GM18868 (cell line): Measurements from ENCODE around the gene PLEKHN1.

Experiments used
- ATAC-seq: cut with Tn5 transposase; IDR thresholded peaks from one replicate; pipeline ENCODE4 v1.9.1; 2021; ENCODE audit warnings: mild to moderate bottlenecking, moderate library complexity; ENCODE audit not compliant: unreplicated experiment

PLEKHN1 gene

DNA sequence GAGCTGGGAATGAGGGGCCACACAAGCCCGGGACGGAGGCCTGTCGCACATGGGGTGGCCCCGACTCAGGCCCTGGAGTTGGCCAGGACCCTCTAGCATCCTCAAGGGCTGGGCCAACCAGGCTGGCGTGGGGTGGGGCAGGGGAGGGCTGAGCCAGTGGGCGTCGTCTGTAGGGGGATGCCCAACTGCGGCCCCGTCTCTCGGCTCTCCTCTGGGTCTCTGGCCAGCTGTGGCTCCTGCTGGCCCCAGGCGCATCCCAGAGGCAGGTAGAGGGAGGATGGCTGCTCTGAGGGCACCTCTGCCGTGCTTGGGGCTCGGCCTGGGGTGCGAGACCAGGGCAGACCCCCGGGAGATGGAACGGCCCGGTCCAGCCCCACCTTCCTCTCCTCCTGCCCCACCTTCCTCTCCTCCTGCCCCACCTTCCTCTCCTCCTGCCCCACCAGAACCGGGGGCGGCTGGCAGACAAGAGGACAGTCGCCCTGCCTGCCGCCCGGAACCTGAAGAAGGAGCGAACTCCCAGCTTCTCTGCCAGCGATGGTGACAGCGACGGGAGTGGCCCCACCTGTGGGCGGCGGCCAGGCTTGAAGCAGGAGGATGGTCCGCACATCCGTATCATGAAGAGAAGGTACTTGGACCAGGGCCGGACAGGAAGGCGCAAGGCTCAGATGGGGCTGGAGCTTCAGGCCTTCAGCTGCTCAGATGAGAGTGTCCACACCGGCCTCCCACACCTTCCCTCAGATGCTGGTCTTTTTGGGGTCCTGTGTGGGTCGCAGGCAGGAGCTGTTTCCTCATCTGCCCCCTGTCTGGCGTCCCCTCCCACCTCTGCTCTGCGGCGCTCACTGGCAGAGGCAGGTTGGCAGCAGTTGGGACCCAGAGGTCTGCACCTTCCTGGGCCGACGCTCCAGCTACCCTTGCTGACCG lies 36.3 kb upstream of the PLEKHN1 start:
- no peak for ATAC-seq

DNA sequence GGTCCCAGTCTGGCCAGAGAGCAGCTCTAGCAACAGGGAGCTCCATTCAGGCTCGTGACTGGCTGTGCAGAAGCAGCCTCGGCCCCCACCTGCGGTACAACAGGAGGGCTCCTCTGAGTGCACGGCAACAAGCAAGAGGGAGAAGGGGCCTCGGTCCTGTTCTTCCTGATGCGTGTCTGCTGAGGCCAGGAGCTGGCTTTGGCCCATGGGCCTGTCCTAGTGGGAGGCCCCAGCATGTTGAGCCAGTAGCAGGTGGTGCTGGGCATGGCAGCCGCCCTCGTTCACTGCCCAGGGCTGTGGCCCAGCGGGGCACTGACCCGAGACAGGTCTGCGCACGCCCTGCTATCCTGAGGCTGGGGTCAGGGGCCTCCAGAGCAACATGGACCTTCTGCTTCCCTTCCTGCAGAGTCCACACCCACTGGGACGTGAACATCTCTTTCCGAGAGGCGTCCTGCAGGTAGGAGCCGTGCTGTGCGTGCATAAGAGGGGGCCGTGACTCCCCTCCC lies 35.6 kb upstream of the PLEKHN1 start:
- ATAC-seq: no peak

DNA sequence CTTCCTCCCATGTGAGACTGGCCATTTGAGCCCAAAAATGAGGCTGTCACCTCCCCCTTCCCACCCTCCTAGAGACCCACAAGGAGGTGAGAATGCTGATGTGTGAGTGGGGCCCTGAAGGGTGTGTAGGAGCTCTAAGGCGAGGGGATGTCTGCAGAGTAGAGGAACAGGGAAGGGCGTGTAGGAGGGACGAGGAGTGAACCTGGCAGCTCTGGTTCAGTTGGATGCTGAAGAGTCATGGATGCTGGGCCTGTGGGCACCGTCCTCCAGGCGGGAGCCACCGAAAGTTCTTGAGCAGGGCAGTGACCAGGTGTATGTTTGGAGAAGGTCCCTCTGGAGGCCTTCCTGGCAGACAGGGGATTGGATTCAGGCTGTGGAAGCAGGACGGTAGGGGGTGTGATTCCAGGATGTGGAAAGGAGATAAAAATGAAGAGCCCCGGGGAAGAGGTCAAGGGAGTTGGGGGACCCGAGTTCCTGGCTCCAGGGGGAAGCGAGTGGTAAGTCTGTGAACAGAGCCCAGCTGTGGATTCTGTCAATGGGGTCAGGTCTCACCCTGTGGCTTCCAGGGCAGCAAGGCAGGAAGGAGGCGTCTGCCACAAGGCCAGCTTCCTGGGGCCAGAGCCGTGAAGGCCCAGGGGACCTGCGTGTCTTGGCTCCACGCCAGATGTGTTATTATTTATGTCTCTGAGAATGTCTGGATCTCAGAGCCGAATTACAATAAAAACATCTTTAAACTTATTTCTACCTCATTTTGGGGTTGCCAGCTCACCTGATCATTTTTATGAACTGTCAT lies 34.7 kb upstream of the PLEKHN1 start:
- no peak for ATAC-seq

DNA sequence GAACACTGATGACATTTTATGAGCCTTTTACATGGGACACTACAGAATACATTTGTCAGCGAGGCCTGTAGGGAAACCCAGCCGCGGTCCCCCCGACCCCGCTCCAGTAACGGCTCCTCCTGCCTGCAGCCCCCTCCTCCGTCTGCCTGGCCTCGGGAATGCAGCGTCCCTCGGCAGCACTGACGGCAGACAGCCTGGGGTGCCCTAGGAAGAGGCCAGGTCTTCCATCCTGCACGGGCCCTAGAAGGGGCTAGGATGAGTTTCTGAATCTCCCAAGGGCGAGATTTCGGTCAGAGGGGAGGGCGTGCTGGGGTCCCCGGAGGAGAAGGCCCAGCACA lies 34.1 kb upstream of the PLEKHN1 start:
- ATAC-seq: no peak

DNA sequence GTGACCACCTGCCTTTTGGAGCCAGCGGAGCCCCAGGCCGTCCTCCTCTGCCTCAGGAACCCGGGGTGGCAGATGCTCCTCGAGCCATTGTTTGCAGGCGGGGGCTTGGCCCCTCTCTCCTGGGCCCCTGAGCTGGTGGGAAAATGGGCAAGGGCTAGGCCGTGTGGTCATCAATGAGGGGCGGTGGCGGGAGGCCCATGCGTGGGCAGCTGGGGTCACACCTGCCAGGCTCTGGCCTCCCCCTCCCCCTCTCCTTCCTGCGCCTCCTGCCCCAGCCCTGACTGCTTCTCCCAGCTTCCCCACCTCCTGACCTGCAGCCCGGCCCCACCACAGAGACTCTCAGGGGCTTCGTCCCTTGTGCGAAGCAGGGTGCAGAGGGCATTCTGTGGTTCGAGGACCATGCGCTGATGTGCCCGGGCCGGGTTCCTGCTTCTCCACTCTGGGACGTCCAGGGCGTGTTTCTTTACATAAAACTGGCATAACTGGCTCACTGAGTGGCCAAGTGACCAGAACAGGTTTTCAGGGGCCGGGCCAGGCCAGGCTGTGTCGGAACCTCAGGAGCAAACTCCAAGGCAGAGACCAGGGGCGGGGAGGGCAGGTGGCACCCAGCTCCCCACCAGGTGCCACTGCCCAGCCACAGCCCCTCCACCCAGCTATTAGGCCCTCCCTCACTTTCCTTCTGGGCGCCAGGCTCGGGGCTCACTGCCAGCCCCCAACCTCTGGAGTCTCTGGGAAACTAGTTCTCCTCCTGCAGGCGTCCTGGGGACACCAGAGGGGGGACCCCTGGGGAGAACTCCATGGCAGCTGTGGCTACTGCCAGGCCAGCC lies 33.3 kb upstream of the PLEKHN1 start:
- no peak for ATAC-seq

DNA sequence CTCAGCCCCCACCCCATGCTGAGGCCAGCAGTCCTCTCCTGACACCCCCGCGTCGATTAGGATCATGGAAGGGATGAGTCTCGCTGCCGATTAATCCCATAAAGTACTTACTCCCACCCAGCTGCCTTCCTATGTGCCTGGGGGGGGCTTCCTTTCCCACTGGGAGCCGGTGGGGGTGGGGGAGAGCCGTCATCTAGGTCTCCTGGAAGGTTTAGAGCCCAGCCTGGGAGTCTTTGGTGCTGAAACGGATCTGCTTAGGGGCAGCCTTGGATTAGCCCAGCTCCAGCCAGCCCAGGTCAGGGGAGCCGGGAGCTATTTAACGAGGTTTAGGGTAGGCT lies 32.7 kb upstream of the PLEKHN1 start:
- no peak for ATAC-seq

DNA sequence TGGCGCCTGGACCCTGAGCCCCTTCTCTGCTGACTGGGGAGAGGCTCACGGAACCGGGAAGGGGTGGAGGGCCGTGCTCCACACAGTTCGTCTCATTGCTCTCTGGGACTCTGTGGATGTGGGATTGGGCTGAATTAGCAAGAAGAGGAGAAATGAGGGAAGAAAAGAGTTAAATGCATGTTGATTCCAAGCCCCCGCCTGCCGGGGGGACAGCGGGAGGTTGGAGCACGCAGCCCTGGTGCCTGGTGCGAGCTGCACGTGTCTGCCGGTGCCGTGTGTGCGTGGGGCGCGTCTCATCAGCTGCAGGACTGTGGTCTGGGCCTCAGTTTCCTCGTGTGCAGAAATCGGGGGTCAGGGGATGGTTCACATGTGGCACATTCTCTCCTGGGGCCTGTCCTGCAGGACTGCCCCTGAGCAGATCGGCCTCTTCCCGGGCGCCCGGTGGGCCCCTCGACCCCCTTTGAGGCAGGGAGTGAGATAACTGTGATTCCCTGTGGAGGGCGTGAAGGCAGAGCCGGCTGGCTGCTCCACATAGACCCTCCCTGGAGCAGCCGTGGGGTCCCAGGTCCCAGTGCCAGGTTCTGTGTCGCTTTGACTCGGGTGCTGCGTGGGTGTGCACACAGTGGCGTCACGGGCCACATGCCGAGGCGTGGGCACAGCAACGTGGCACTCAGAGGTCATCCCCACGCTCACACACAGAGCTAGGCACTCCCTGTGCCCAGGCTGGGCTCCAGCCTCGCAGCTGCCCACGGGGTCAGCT lies 31.1 kb upstream of the PLEKHN1 start:
- no peak for ATAC-seq

DNA sequence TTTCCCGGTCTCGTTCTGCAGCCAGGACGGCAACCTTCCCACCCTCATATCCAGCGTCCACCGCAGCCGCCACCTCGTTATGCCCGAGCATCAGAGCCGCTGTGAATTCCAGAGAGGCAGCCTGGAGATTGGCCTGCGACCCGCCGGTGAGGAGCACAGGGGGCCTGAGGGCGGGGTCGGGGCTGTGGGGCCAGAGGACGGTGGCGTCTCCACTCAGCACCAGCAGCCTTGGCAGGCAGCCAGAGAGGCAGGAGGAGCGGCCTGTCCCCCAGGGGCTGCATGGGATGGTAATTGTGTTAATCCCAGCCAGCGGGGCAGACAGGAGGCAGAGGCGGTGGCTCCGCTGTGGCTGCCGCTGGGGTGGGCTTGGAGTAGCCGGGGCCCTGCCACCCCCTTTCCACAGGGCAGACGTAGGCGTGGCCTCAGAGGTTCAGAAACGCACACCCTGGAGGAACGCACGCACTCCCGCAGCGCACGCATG lies 30.5 kb upstream of the PLEKHN1 start:
- no peak for ATAC-seq

DNA sequence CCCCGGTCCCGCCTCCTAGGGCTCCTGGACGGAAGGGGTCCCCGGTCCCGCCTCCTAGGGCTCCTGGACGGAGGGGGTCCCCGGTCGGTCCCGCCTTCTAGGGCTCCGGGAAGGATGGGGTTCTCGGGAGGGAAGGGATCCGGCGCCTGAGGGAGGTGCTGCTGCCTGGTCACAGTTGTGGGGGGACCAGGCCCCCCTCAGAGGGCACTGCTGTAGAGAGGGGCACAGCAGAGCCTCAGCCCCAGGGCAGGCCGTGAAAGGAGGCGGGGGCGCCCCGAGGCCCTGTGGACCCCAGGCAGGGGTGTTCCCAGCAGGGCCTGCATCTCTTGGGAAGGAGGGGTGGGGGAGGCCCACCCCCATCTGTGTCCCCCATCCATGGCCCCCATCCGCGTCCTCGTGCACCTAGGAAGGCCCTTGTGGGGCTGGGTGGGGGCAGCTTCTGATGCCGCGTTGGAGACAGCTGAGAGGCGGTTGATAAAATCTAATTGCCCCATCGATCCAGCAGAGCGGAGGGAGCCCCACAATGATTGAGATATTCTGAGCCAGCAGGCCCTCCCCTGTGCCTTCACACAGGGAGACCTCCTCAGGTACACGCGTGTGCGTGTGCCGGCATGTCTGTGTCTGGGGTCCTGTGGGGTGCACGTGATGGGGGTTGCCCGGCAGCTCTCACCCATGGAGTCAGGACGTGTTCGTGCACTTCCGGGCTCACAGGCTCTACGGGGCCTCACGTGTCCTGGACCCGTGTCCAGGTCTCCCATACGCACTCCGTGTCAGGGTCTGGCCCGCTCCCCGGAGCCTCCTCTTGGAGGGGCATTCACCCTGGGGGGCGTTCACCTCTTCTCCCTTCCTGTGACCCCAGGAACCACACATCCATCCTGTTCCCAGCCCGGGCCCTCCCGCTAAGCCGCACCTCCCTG lies 29.7 kb upstream of the PLEKHN1 start:
- no peak for ATAC-seq

DNA sequence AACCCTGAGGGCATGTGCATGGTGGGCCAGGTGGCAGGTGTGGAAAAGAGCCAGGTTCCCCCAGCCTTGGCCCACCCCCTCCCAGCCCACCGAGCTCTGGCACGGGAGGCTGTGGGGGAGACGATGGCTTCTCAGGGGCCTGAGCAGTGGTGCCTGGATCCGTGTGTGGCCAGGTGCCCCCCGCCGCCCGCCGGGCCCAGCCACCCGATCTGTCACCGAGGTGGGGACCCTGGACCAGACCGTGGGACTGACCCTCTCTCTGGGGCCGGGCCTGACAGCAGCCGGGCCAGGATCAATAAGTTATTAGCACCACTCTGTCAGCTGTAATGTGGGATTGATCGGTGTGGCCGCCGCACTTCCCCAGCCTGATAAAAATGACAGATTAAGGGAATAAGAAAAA lies 28.8 kb upstream of the PLEKHN1 start:
- no peak for ATAC-seq

DNA sequence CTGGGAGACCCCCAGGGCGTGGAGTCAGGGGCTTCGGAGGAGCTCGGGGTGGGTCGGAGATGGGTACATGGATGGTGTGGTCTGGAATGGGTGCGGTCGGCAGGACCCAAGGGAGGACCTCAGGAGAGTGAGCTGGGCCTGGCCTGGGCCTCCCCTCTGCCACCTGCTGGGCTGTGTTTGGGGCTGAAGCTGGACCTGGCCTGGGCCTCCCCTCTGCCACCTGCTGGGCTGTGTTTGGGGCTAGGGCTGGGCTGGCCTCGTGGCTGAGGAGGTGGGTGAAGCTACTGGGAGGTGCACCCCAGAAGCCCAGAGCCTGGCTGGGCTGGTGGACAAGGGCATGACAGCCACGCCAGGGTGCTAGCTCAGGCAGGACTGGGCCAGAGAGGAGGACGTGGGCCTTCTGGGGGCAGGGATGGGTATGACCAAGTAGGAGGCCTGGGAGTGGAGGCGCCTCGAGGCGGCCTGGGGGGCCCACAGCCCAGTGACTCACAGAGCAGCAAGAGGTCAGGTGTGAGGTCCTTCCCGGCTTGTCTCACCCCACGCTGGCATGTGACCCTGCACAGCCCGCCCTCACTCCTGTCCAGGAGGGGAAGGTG lies 28.1 kb upstream of the PLEKHN1 start:
- ATAC-seq: no peak

DNA sequence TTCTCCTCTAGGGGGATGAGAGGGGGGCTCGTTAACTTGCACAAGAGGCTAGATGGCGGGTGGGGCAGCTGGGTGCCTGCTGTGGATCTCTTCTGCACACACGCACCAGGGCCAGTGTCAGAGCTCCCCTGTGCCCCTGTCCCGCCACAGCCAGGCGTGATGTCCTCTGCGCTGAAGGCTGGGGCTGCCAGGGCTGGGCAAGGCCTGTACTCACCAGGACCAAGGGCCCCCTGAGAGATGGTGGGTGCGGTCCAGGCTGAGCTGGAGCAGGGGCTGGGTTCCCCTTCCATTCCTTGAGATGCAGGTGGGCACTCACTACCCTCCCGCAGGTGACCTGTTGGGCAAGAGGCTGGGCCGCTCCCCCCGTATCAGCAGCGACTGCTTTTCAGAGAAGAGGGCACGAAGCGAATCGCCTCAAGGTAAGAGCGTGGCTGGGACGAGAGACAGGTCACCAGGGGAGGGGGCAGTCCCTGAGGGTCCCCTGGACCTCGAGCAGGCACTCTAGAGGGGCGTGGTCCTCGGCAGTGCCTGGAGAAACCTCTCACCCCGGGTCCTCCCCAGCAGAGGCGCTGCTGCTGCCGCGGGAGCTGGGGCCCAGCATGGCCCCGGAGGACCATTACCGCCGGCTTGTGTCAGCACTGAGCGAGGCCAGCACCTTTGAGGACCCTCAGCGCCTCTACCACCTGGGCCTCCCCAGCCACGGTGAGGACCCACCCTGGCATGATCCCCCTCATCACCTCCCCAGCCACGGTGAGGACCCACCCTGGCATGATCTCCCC lies 27.4 kb upstream of the PLEKHN1 start:
- ATAC-seq: no peak

DNA sequence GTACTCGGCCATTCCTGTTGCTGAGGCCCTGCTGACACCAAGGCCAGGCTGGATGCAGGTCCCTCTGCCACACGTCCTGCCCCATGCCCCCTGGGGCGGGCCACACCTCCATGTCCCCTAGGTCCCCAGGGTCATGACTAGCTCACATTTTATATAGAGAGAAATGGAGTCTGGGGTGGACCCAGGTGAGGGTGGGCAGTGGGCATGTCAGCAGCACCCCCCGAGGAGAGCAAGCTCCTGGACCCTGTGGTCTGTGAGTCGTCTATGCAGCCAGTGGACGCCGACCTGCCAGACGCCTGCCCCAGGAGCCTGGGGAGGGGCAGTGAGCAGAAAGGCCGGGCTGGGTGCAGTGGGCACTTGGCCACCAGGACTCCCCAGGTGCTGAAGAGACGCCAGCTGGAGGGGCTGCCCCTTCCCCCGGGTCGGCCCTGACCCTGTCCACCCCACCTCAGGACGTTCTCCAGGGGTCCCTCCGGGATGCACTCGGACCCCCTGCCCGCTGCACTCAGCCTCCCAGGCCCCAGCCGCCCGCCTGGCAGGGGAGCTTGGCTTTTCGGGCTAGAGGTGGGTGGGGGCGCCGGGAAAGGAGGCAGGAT lies 26.7 kb upstream of the PLEKHN1 start:
- no peak for ATAC-seq

DNA sequence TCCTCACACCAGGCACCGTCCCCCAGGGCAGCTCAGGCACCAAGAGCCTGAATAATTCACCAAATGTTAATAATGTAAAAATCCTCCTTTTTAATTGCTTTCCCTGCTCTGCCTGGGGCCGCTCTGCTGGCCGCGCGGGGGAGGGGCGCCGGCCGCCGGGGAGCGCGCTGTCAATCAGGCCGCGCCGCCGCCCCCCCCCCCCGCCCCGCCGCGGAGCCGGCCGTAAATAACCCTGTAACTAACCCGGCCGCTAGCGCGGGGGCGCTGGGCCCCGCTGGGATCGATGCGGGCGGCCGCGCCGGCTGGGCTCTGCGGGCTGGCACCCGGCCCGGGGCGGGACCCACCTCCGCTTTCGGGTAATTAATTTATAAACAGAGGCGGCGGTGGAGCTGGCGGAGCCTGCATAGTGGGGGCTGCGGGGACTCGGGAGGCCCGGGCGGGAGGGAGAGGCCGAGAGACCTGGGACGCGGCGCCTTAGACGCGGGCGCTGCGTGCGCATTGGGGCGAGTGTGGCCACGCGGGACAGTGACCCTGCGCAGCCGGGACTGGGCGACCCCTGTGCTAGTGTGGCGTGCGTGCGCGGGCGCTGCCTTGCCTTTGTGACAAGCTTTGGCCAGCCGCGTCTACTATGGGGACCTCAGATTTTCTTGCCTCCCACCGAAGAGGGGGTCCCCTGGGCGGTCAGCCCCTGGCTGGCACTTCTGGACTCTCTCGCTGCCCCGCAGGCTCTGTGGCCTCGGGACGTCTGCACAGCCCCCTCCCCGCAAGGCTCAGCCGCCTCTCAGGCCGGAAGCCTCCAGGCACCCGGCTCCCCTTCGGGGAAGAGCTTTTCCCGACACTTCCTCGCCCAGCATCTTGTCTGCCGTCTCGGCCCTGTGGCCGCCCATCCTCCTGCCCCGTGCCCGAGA lies 25.9 kb upstream of the PLEKHN1 start:
- no peak for ATAC-seq

DNA sequence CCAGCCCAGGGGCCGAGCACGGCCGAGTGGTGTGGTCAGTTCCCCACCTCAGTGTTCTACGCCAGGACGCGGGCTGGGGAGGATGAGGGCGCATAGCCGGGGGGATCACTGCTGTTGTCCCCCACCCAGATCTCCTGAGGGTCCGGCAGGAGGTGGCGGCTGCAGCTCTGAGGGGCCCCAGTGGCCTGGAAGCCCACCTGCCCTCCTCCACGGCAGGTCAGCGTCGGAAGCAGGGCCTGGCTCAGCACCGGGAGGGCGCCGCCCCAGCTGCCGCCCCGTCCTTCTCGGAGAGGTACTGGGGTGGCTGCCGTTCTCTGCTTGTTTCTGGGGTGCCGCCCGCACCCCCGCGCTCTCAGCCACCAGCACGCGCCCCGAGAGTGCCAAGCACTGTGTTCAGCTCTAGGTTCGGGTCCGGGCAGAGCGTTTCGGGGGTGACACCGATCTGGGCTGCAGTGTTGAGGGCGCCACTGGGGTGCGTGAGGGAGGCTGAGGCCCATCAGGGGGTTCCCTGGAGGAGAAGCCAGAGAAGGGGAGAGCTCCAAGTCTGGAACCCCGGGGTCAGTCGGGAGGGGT lies 25.2 kb upstream of the PLEKHN1 start:
- ATAC-seq: no peak

DNA sequence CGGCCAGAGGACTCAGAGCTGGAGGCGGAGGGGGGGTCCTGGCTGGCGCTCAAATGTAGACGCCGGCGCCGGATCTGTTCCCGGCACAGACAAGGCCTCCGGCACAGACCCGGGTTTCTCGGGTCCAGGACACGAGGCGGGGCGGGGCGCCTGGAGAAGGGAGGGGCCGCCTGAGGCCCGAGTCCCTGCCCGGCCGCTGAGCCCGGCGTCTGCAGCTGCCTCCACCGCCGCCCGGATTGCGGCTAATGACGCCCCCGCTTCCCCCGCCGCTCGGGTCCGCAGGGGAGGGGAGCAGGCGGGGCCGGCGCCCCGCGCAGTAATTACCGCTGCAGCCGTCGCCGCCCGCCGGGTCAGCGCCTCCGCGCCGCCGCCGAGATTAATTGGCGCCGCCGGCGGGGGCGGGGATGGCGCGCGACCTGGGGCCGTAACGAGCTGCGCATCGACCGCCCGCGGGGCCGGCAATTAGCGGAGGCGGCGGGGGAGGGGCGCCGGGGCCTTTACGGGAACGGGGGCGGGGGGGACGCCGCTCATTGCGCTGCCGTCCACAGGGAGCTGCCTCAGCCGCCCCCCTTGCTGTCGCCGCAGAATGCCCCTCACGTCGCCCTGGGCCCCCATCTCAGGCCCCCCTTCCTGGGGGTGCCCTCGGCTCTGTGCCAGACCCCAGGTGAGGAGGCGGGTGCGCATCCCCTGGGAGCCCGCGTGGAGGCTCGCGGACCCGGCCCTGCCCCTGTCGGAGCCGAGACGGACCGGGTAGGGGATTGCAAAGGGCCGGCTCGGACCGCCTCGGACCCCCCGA lies 24.5 kb upstream of the PLEKHN1 start:
- ATAC-seq: no peak
